Hematopoietic multipotent progenitor cell treated with erythropoietin and hydrocortisone succinate and interleukin-3 and kit ligand, for 8 days (in vitro differentiated cells): ENCODE results near the gene ATP1A1.

Experiments used
- DNase-seq: peaks from one replicate; pipeline ENCODE4 v3.0.0-alpha.2; 2015

Gene ATP1A1

DNA sequence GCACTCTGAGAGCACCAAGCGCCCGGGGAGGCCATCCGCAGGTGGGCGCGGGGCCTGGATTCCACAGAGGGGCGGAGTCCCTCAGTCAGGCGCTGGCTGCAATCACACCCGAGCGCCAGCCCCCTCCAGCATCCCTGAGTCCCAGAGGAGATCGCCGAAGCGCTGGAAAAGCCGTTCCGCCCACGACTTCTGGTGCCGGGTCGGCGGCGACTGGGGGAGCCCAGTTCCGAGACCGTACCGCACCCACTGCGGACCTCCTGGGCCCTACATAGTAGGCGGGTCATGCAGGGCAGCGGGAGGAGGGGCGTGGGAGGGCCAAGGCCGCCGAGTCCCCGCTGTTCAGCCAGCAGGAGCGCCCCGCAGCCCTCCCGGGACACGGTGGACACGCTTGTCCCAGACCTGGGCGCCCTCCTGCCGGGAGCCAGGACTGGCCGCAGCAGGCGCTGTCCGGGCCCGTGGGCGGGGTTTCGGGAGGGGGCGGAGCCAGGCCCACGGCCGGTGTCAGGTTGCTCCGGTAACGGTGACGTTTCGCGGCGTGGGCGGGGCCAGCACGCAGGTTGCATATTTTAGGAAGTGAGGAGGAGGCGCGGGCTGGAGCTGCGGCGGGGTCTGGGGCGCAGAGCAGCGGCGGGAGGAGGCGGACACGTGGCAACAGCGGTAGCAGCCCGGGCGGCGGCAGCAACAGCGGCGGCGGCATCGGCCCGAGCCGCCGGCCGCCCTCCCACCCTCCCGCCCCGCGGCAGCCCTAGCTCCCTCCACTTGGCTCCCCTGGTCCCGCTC is at the start of gene ATP1A1:
ATP1A1 (plus strand) TSS at position 594 of the 780 bp plus-strand sequence. CDS start 268 bp downstream, outside the sequence.
- DNase-seq, result peak; percentile 90

- no peak for DNase-seq
Measured at GRCh38 chr1:116323491-116323890, 49.6 kb upstream of the ATP1A1 start.

GRCh38 chr1:116324411-116324810 is 48.6 kb upstream of the ATP1A1 start:
- DNase-seq, result no peak

- no peak for DNase-seq
Measured at GRCh38 chr1:116325104-116325503, 47.9 kb upstream of the ATP1A1 start.

DNA sequence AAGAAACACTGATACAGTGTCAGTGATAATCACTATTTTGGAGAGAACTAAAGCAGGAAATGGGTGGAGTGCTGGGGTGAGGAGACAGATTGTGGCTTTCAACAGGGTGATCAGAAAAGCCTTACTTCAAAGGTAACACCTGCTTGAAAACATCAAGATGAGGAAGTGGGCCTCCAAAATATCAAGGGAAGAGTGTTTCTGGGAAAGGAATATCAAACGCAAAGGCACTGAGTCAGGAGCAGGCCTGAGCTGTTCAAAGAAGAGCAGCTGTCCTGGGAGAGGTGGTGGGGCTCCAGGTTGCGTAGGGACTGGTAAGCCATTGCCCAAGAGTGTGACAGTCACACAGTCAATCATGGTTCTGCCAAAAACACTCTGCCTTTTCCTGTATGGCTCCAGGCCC is 47.1 kb upstream of the ATP1A1 start:
- no peak for DNase-seq

DNA sequence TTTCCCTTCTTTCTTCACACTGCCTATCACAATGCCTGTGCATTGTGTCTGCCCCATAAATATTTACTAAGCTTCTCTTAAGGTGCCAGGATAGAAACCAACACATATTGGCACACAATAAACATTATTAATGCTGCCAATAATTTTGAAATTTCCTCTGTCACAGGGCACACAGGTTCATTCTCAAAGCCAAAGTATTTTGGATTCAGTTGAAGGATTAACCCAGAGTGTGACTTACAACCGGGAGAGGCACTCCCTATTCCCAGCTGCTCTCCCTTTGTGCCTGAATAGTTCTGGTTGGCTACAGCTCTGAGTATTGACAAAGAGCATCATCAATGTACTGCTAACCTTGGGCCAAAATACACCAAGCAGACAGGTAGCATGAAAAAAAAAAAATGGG is 46.6 kb upstream of the ATP1A1 start:
- DNase-seq, result no peak

DNA sequence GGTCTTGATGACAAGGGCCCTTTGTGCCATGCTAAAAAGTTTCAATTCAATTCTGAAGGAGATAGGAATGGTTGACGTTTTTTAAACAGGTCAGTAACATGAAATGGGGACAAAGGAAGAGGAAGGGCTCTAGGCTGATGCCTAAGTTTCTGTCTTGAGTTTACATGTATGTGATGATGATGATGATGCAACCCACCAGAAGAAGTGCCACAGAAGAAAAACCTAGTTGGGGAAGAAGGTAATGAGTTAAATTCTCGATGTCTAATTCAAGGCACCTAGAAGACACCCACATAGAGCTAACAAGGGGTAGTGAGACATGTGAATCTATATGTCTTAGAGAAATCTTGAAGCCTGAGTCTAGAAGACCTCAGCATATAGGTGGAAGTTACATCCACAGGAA is 44.4 kb upstream of the ATP1A1 start:
- DNase-seq, result no peak

DNA sequence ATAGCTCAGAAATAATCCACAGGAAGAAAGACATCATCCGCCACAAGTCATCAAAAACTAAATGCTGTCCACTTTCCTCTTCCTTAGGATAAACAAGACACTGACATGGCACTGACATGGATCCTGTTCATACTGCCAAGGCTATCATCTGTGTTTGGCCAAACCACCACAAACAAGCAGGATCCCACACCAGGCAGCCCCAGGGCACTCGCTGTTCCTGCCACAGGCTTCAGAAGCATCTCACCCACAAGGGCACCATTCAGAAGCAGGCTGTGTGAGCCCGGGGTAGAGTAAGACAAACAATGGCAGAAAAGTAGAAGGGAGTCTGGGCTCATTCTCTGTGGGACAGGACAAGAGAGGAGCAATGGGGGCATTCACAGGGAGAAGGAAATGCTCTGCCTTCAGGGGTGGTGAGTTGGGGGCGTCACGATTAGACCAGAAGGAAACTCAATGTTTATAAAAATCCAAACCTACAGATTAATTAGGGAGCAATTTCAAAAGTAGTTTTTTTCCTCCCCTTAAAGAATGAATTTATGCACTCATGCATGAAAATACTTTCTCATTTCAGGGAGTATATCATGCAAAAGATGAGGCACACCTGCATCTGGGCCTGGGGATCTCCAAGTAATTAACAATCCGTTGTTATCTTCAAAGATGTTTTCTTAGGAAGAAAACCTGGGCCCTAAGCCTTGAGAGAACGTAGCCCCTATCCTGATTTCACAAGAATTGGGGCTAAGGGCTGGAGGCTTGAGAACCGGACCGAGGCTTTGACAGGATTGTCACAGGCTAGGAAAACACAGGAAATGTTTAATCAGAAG is 43.3 kb upstream of the ATP1A1 start:
- no peak for DNase-seq

- no peak for DNase-seq
Measured at GRCh38 chr1:116330342-116330652, 42.7 kb upstream of the ATP1A1 start.

DNA sequence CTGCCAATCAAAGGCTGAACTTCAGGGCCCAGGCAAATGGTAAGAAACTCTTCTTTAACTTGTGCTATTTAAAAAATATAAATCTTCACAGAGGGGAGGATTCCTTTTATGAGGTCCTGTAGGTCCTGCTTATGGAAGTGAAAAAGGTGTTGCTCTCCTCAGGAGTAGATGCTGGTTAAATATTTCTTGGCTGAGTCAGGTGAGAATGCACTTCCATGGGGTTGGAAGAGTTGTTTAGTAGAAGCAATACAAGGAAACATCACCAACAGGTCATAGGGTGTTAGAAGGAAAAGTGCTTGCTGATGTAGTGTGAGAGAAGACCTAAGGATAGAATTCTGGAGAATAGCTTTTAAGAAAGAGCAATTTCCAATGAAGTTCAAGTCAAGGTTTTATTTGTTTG is 42.2 kb upstream of the ATP1A1 start:
- no peak for DNase-seq

- no peak for DNase-seq
Measured at GRCh38 chr1:116331523-116331922, 41.5 kb upstream of the ATP1A1 start.

DNA sequence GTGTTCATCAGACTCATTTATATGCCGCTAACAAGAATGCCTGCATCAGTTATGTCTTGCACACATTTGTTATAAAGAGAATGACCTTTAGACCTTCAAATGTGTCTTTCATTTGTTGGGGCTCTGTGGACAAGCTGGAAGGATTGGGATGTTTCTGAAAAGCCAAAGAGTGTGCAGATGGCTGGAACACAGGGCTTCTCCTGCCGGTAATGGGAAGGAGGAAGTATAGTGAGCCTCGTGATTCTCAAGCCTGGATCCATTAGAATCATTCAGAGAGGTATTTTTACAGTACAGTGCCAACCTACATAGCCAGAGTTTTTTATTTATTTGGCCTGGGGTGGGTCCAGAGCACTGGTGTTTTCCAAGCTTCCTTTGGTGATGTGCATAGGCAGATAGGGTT is 40.6 kb upstream of the ATP1A1 start:
- DNase-seq, result no peak

DNA sequence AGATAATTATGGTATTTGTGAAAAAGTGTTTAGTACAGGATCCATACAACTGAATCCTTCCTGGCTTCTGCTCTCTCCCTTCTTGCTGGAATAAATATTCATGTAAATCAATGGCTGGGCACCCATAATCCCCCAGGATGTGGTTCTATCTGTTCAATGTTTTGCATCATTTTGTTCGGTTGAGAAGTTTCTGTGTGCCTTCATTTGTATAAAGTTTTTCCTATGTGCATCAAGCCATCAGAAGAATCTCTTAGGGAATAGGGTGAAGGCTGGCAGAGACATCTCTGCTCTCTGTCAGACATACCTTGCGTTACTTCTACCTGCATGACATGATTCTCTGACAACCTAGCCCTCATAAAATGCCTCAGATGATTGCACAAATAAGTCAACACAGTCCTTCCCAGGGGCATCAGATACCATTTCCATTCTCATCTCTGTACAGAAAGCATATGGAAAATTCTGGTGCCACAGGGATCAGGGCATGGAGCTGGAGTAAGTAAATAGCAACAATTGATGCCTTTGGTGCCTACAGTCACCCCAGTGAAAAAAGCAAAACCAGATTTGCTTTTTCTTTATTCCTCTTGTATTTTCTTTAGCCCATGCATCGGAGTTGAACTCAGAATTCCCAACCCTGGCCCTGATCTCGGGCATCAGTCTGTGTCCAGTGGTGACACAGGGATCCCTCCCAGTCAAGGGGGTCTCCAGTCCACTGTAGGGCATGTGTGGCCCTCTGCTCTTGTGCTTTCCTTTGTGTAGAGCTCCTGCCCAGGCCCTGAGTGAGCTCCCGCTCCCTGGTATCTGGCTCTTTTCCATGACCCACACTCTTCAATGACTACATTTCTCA is 39.7 kb upstream of the ATP1A1 start:
- DNase-seq, result no peak

GRCh38 chr1:116334015-116334547 is 39.0 kb upstream of the ATP1A1 start:
- no peak for DNase-seq

DNA sequence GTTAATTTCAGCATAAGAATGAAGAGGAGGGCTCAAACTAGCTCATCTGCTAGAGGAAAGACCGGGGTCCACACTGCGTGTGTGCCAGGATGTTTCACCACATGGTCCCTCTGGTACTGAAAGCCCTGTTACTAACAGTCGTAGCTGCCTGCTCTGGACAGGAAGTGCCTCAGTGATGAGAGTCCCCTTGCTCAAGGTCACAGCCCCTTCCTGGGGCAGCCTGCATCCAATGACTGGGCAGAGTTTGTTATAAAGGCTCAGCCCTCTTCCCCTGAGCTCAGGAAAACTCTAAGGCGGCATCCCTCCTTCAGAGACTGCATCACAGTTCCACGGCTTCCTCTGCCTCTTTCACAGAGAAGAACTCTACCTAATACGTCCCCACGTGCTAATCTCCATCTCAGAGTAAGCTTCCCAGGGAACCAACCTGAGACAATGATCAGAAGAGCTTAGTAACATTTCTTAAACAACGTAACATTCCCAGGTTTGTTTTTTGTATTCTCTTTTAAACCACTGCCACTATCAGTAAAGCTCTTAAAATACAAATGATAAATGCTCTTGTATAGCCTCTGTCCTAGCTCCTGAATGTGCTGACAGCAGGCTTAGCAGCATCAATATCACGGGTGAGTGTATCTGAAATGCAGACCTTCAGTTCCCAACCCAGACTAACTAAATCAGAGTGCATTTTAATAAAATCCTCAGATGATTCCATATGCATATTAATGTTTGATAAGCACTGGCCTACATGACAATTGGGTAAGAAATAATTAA is 38.0 kb upstream of the ATP1A1 start:
- DNase-seq, result no peak

DNA sequence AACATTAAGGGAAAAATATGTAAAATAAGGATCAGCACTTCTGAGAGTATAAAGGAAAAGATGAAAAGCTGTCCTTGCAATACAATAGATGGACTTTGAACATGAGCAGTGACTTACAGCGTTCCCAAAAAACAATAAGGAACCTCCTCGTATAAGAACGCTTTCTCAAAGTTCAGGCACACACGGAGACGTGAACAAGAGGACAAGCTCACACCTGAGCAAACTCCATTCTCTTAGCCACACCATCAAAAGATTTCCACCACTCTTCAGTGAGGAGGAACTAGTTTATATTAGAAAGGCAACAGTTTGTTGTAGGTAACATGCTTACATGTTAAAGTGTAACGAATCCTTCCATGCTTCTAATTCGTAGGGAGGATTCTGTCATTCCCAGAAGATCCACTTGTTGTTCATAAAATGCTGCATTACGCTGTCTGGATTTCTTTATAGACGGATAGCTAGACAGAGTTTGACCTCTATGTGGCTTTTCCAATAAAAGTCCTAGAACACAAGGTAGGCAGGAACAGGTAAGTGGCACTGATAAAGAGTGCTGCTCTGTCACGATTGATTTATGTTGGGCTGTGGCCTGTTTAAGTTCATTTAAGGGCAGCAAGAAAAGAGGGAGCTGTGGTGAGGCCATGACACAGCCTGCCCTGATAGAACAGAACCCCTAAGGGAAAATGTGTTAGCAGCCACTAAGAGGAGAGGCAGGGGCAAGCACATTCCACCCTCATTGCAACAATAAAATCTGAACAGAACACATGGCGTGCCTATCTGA is 37.0 kb upstream of the ATP1A1 start:
- no peak for DNase-seq

DNA sequence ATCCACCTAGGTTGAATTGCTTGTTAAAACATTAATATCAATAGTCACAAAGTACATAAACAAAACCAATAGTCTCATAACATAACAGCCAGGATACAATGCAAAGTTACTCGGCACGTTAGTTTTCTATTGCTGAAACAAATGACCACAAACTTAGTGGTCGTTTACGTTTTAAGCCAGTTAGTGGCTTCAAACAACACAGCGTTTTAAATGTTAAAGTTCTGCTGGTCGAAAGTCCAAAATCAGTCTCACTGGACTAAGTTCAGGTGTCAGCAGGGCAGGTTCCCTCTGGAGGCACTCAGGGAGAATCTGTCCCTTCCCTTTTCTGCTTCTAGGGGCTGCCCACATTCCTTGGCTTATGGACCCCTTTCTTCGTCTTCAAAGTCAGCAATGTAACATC is 35.6 kb upstream of the ATP1A1 start:
- DNase-seq, result no peak

GRCh38 chr1:116338400-116338799 is 34.6 kb upstream of the ATP1A1 start:
- no peak for DNase-seq

DNA sequence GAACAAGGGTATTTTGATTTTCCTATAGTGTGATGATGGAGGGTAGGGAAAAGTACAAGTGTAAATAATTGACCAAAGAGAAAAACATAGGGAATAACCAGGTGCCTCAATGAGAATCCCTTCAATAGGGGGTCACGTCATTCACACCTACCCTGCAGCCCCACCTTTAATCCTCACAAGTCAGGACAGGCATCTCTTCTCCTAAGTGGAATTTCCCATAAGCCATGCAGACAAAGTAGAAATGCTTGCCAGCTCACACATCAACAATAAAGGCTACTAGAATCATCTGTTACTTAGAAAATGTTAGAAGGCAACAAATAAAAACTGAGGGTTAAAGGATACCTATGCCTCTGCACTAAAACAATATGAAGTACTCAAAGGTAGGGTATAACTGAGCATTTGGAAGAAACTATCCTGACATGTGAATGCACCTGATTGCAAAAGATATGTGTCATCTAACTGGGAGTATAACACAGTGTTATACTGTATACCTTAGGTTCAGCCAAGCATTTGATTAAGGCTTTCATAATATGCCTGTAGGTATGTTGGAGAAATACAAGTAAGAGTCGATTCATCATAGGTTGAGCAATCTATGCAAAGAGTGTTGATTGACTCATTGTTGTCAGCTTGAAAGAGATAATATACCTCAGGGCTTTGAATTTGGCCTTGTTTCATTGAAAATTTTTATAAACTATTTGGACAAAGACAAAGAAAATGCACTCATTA is 32.4 kb upstream of the ATP1A1 start:
- DNase-seq, result no peak

- DNase-seq, result no peak
Measured at GRCh38 chr1:116343019-116343418, 30.0 kb upstream of the ATP1A1 start.

DNA sequence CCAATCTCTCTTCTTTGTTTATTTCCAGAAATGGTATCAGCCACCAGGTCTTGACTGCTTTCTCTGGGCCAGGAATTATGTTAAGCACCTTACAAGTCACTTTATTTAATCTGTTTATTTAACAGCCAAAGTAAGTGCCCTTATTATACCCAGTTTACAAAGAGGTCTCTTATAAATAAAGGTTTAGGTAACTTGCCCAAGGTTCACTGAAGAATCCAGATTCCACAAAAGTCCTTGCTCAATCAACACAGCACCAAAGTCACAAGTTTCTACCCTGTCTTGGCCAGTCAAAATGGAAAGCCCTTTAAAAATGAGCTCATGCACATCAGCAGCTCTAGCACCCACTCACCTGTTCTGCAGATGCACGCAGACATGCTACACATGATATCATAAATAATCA is 28.0 kb upstream of the ATP1A1 start:
- no peak for DNase-seq
